BLaER1 treated with 17β-estradiol and CSF1 and Interleukin-3, amounts not matched to agents 10 nM and 100 nM (cell line): ENCODE results near the gene GET4.

Source experiments
- H3K27ac ChIP-seq, 11 experiments: shearing (Covaris generic); formaldehyde crosslinking; 2 replicates each; pipeline ENCODE4 v1.8.1; 2022
- H3K27me3 ChIP-seq, 11 experiments: shearing (Covaris generic); formaldehyde crosslinking; 2 replicates each; pipeline ENCODE4 v1.8.1; 2022
- H3K36me3 ChIP-seq, 11 experiments: shearing (Covaris generic); formaldehyde crosslinking; 2 replicates each; pipeline ENCODE4 v1.8.1; 2022
- H3K4me1 ChIP-seq, 10 experiments: shearing (Covaris generic); formaldehyde crosslinking; 2 replicates each; pipeline ENCODE4 v1.8.1; 2022
- H3K4me2 ChIP-seq, 11 experiments: shearing (Covaris generic); formaldehyde crosslinking; 2 replicates each; pipeline ENCODE4 v1.8.1; 2022
- H3K4me3 ChIP-seq, 10 experiments: shearing (Covaris generic); formaldehyde crosslinking; 2 replicates each; pipeline ENCODE4 v1.8.1; 2022
- H3K9ac ChIP-seq, 11 experiments: shearing (Covaris generic); formaldehyde crosslinking; 2 replicates each; pipeline ENCODE4 v1.8.1; 2022
- H3K9me3 ChIP-seq, 11 experiments: shearing (Covaris generic); formaldehyde crosslinking; replicated peaks in 1 of 11; 2 replicates each; pipeline ENCODE4 v1.8.1; 2022
- H4K20me1 ChIP-seq, 11 experiments: shearing (Covaris generic); formaldehyde crosslinking; 2 replicates each; pipeline ENCODE4 v1.8.1; 2022
- Cebpa-rat ChIP-seq, 11 experiments: shearing (Covaris generic); IDR thresholded peaks; 2 replicates each; pipeline ENCODE4 v1.8.1; 2022

The GET4 gene

GRCh38 chr7:834277-834676 lies 42.1 kb upstream of the GET4 start:
- Histone ChIP-seq H3K27ac (peak overlapping the region in 2 of 11 experiments; percentile 6 to 9; a peak in 1 of 22 replicates), H3K4me1 (peaks cover 55 to 80% (median 64%) of the 10 kb centered on the region in 10 experiments), H3K36me3 (peaks cover 43 to 79% (median 66%) of the 10 kb centered on the region in 11 experiments), H3K9ac (no peak overlapping the region), H3K4me3 (no peak overlapping the region), H3K9me3 (no peaks in the 10 kb centered on the region), H3K4me2 (no peak overlapping the region), H3K27me3 (no peaks in the 10 kb centered on the region), H4K20me1 (peaks cover 95 to 100% (median 100%) of the 10 kb centered on the region in 11 experiments; a peak in 21 of 22 replicates)
- no peak for TF ChIP-seq Cebpa-rat (IDR thresholded peaks at IDR 0.05)

GRCh38 chr7:835021-835420 lies 41.3 kb upstream of the GET4 start:
- H3K27me3 ChIP-seq = no peaks in the 10 kb centered on the region
- peaks cover 51 to 86% (median 74%) of the 10 kb centered on the region in 11 experiments for H3K36me3 ChIP-seq
- H3K9me3 ChIP-seq = no peaks in the 10 kb centered on the region
- H3K9ac ChIP-seq = no peak overlapping the region
- H3K4me2 ChIP-seq = peak overlapping the region in 2 of 11 experiments; percentile 24 to 35; a peak in 1 of 22 replicates
- peaks cover 88 to 100% (median 99%) of the 10 kb centered on the region in 11 experiments; a peak in 21 of 22 replicates for H4K20me1 ChIP-seq
- no peak for TF ChIP-seq Cebpa-rat (IDR thresholded peaks at IDR 0.05)
- H3K27ac ChIP-seq = no peak overlapping the region
- H3K4me3 ChIP-seq = no peak overlapping the region
- peaks cover 51 to 73% (median 57%) of the 10 kb centered on the region in 10 experiments for H3K4me1 ChIP-seq

GRCh38 chr7:835485-836401 lies 40.6 kb upstream of the GET4 start:
- H3K4me3 ChIP-seq = no peak overlapping the region

GRCh38 chr7:836429-836828 lies 39.9 kb upstream of the GET4 start:
- Histone ChIP-seq H3K9ac (peak overlapping the region in 3 of 11 experiments; percentile 1 to 52 (median 18); a peak in 2 of 22 replicates), H3K4me1 (peaks cover 37 to 59% (median 43%) of the 10 kb centered on the region in 10 experiments), H3K27me3 (no peaks in the 10 kb centered on the region), H3K4me2 (peak overlapping the region; percentile 24 to 80 (median 53); a peak in 17 of 22 replicates), H4K20me1 (peaks cover 74 to 94% (median 89%) of the 10 kb centered on the region in 11 experiments; a peak in 21 of 22 replicates), H3K27ac (0 out of 22 replicates have a peak overlapping the region, but pooled peaks of 4 of the 11 experiments have one; percentile 2 to 17 (median 12)), H3K9me3 (no peaks in the 10 kb centered on the region), H3K36me3 (peaks cover 61 to 96% (median 85%) of the 10 kb centered on the region in 11 experiments), H3K4me3 (no peak overlapping the region)
- TF ChIP-seq Cebpa-rat (IDR thresholded peaks at IDR 0.05) = no peak

More at GRCh38 chr7:835485-836401, 40.6 kb upstream of the GET4 start:
- H3K9me3 ChIP-seq = no peaks in the 10 kb centered on the region
- peaks cover 81 to 99% (median 96%) of the 10 kb centered on the region in 11 experiments; a peak in 21 of 22 replicates for H4K20me1 ChIP-seq
- H3K27me3 ChIP-seq = no peaks in the 10 kb centered on the region
- TF ChIP-seq Cebpa-rat (IDR thresholded peaks at IDR 0.05) = no peak
- peak overlapping the region; percentile 24 to 80 (median 53); a peak in 20 of 22 replicates for H3K4me2 ChIP-seq
- peak overlapping the region in 4 of 11 experiments; percentile 9 to 31 (median 16); a peak in 2 of 22 replicates for H3K27ac ChIP-seq
- peaks cover 44 to 66% (median 49%) of the 10 kb centered on the region in 10 experiments for H3K4me1 ChIP-seq
- peak overlapping the region in 5 of 11 experiments; percentile 8 to 52 (median 17); a peak in 2 of 22 replicates for H3K9ac ChIP-seq
- H3K36me3 ChIP-seq = peaks cover 56 to 89% (median 78%) of the 10 kb centered on the region in 11 experiments

- H3K4me2 ChIP-seq = peak overlapping the region in 5 of 11 experiments; percentile 2 to 80 (median 66); a peak in 7 of 22 replicates
- H4K20me1 ChIP-seq = peaks cover 68 to 93% (median 86%) of the 10 kb centered on the region in 11 experiments; a peak in 21 of 22 replicates
These were observed 39.4 kb upstream of the GET4 start for GRCh38 chr7:837001-837400.

GRCh38 chr7:840001-840600 lies 36.3 kb upstream of the GET4 start:
- no peak for TF ChIP-seq Cebpa-rat (IDR thresholded peaks at IDR 0.05)
- no peak overlapping the region for H3K4me2 ChIP-seq
- H3K9me3 ChIP-seq = no peaks in the 10 kb centered on the region
- no peak overlapping the region for H3K4me3 ChIP-seq
- H3K27ac ChIP-seq = no peak overlapping the region
- no peaks in the 10 kb centered on the region for H3K27me3 ChIP-seq
- peaks cover 77 to 100% (median 94%) of the 10 kb centered on the region in 11 experiments for H3K36me3 ChIP-seq
- no peak overlapping the region for H3K9ac ChIP-seq
- peaks cover 37 to 93% (median 83%) of the 10 kb centered on the region in 11 experiments; a peak in 21 of 22 replicates for H4K20me1 ChIP-seq
- peaks cover 20 to 30% (median 24%) of the 10 kb centered on the region in 10 experiments for H3K4me1 ChIP-seq

More at GRCh38 chr7:837001-837400, 39.4 kb upstream of the GET4 start:
- peak overlapping the region in 5 of 11 experiments; percentile 2 to 26 (median 14); a peak in 1 of 22 replicates for H3K27ac ChIP-seq
- peak overlapping the region in 5 of 11 experiments; percentile 1 to 52 (median 22); a peak in 3 of 22 replicates for H3K9ac ChIP-seq
- TF ChIP-seq Cebpa-rat (IDR thresholded peaks at IDR 0.05) = no peak
- no peaks in the 10 kb centered on the region for H3K9me3 ChIP-seq
- H3K4me1 ChIP-seq = peaks cover 31 to 53% (median 37%) of the 10 kb centered on the region in 10 experiments
- H3K27me3 ChIP-seq = no peaks in the 10 kb centered on the region
- no peak overlapping the region for H3K4me3 ChIP-seq
- peaks cover 66 to 100% (median 91%) of the 10 kb centered on the region in 11 experiments for H3K36me3 ChIP-seq

GRCh38 chr7:841943-842342 lies 34.4 kb upstream of the GET4 start:
- Histone ChIP-seq H3K36me3 (peaks cover 83 to 100% (median 95%) of the 10 kb centered on the region in 11 experiments), H3K9ac (no peak overlapping the region), H3K9me3 (peaks cover 0 to 14% (median 0%) of the 10 kb centered on the region in 11 experiments; a peak in 9 of 22 replicates), H3K4me2 (no peak overlapping the region), H4K20me1 (peaks cover 19 to 91% (median 79%) of the 10 kb centered on the region in 11 experiments; a peak in 21 of 22 replicates), H3K4me3 (no peak overlapping the region), H3K27me3 (no peaks in the 10 kb centered on the region), H3K27ac (no peak overlapping the region), H3K4me1 (peaks cover 1 to 11% (median 6%) of the 10 kb centered on the region in 10 experiments; a peak in 18 of 20 replicates)
- TF ChIP-seq Cebpa-rat (IDR thresholded peaks at IDR 0.05) = no peak

- no peak overlapping the region for H3K27ac ChIP-seq
These were observed 33.8 kb upstream of the GET4 start for GRCh38 chr7:842431-843031.

More at GRCh38 chr7:842431-843031, 33.8 kb upstream of the GET4 start:
- H3K4me2 ChIP-seq = no peak overlapping the region
- peaks cover 81 to 100% (median 94%) of the 10 kb centered on the region in 11 experiments for H3K36me3 ChIP-seq
- no peak overlapping the region for H3K4me3 ChIP-seq
- H3K9me3 ChIP-seq = peaks cover 0 to 20% (median 0%) of the 10 kb centered on the region in 11 experiments; a peak in 9 of 22 replicates
- no peak overlapping the region for H3K9ac ChIP-seq
- no peaks in the 10 kb centered on the region for H3K27me3 ChIP-seq
- H4K20me1 ChIP-seq = peaks cover 13 to 91% (median 77%) of the 10 kb centered on the region in 11 experiments; a peak in 21 of 22 replicates
- TF ChIP-seq Cebpa-rat (IDR thresholded peaks at IDR 0.05) = no peak
- H3K4me1 ChIP-seq = peaks cover 0 to 7% (median 5%) of the 10 kb centered on the region in 10 experiments; a peak in 8 of 20 replicates
